ENCODE data around the gene DNAJC7.

DNA sequence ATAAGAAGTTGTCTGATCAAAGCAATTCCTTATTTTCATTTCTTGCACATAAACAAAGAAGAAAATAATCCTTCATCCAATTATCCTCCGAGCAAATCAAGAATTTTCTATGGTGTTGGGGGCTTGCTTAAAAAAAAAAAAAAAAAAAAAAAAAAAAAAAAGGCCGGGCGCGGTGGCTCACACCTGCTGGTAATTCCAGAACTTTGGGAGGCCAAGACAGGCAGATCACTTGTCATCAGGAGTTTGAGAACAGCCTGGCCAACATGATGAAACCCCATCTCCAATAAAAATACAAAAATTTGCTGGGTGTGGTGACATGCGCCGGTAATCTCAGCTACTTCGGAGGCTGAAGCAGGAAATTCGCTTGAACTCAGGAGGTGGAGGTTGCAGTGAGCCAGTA lies 31.3 kb downstream of the DNAJC7 start:
- TF ChIP-seq, protein P1, sequence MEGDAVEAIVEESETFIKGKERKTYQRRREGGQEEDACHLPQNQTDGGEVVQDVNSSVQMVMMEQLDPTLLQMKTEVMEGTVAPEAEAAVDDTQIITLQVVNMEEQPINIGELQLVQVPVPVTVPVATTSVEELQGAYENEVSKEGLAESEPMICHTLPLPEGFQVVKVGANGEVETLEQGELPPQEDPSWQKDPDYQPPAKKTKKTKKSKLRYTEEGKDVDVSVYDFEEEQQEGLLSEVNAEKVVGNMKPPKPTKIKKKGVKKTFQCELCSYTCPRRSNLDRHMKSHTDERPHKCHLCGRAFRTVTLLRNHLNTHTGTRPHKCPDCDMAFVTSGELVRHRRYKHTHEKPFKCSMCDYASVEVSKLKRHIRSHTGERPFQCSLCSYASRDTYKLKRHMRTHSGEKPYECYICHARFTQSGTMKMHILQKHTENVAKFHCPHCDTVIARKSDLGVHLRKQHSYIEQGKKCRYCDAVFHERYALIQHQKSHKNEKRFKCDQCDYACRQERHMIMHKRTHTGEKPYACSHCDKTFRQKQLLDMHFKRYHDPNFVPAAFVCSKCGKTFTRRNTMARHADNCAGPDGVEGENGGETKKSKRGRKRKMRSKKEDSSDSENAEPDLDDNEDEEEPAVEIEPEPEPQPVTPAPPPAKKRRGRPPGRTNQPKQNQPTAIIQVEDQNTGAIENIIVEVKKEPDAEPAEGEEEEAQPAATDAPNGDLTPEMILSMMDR (IDR thresholded peaks at IDR 0.05), result no peak
- no peak for TF ChIP-seq POLR2A (IDR thresholded peaks at IDR 0.05)
